Esophagus (tissue), 2 donors: ENCODE results near the gene DCTPP1. TPM values are rescaled to one million over a fixed set of nuclear protein-coding genes. Genes with fewer than 3 reads are reported as not detected.

ENCODE experiments used
- H3K27ac ChIP-seq, 2 donors: one replicate each; pipeline ENCODE4 v1.5.1; 2013; ENCODE audit warnings: low read depth in 2 of 2, mild to moderate bottlenecking in 2 of 2, inconsistent platforms in 1 of 2, low read length in 1 of 2, moderate library complexity in 1 of 2
- H3K27me3 ChIP-seq, 2 donors: one replicate each; pipeline ENCODE4 v1.6.1; 2013; ENCODE audit warnings: low read length in 2 of 2, control low read depth in 1 of 2, mild to moderate bottlenecking in 1 of 2; ENCODE audit not compliant: insufficient read depth in 2 of 2, control insufficient read depth in 1 of 2
- H3K36me3 ChIP-seq, 2 donors: one replicate each; pipeline ENCODE4 v1.6.1; 2013; ENCODE audit warnings: low read length in 1 of 2; ENCODE audit not compliant: control insufficient read depth in 2 of 2, insufficient read depth in 2 of 2
- H3K4me1 ChIP-seq, 2 donors: one replicate each; pipeline ENCODE4 v1.6.1; 2013; ENCODE audit warnings: low read length in 1 of 2; ENCODE audit not compliant: control insufficient read depth in 2 of 2, insufficient read depth in 2 of 2
- H3K4me3 ChIP-seq, 2 donors: one replicate each; pipeline ENCODE4 v1.5.1; 2013; ENCODE audit warnings: low read length in 2 of 2, mild to moderate bottlenecking in 2 of 2, low read depth in 1 of 2, moderate library complexity in 1 of 2
- H3K9me3 ChIP-seq, 2 donors: one replicate each; pipeline ENCODE4 v1.6.1; 2013; ENCODE audit warnings: mild to moderate bottlenecking in 2 of 2, low read depth in 1 of 2, low read length in 1 of 2, moderate library complexity in 1 of 2; ENCODE audit not compliant: control insufficient read depth in 2 of 2, insufficient read depth in 1 of 2
- WGBS, 2 donors: extraction: QIAGEN DNeasy Blood & Tissue Kit; methylation state at CpG; one replicate each; pipeline ENCODE4 v1.1.7; 2013; 5-methylcytosine and 5-hydroxymethylcytosine counted together
- polyA plus RNA-seq, 2 donors: library from polyadenylated mRNA; stranded (reverse); fragments of 200-250 nt; gene quantifications; one replicate each; pipeline ENCODE4 v1.2.3, GENCODE V29; 2013
- donor health status: healthy with polysubstance abuse.
- donor health status: Bipolar disorder and iron deficiency.

DCTPP1 gene
- polyA plus RNA-seq, 2 donors = 9.5 to 32.6 TPM

- WGBS, 2 donors = 30 to 33% methylated on average over 29 of the region's 29 CpGs
- peak overlapping the region; percentile 100 for H3K27ac ChIP-seq
- peak overlapping the region; percentile 55 to 73 for H3K4me3 ChIP-seq
- no peaks in the 10 kb centered on the region for H3K36me3 ChIP-seq
- peaks cover 4 to 8% of the 10 kb centered on the region in 2 donors for H3K4me1 ChIP-seq
- H3K27me3 ChIP-seq = no peaks in the 10 kb centered on the region
- H3K9me3 ChIP-seq = no peaks in the 10 kb centered on the region
Observed at GRCh38 chr16:30377050-30377811, 52.6 kb downstream of the DCTPP1 start.

DNA sequence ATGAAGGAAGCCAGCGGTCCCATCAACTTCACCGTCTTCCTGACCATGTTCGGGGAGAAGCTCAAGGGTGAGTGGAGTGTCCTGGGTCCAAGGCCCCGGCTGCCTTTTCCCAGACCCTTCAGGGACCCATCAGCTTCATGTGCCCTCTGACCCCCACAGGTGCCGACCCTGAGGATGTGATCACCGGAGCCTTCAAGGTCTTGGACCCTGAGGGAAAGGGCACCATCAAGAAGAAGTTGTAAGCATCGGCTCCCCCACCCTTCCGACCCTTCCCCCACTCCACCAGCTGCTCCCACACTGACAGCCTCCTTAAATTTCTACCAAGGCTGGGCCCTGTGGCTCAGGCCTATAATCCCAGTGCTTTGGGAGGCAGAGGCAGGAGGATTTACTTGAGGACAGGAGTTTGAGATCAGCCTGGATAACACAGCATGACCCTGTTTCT is 53.3 kb downstream of the DCTPP1 start:
- no peaks in the 10 kb centered on the region for H3K36me3 ChIP-seq
- H3K27ac ChIP-seq = peak overlapping the region in 1 of 2 donors; percentile 16
- H3K27me3 ChIP-seq = no peaks in the 10 kb centered on the region
- 89 to 90% methylated on average over 8 of the region's 8 CpGs for WGBS, 2 donors
- H3K9me3 ChIP-seq = no peaks in the 10 kb centered on the region
- peaks cover 4 to 8% of the 10 kb centered on the region in 2 donors for H3K4me1 ChIP-seq
- no peak overlapping the region for H3K4me3 ChIP-seq

DNA sequence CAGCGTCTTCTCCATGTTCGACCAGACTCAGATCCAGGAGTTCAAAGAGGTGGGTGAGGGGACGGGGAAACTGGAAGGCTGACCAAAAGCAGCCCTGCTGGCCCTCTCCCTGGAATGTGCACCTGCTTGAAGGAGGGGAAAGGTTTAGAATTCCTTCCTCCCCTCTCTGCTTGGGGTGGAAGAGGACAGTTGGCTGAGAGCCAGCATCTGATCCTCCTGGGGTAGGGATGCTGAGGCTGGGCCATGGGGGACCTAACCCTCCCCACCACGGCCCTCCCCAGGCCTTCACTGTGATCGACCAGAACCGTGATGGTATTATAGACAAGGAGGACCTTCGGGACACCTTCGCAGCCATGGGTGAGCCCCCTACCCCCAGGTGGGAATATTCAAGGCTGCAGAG is 54.0 kb downstream of the DCTPP1 start:
- 89 to 92% methylated on average over 7 to 8 of the region's 8 CpGs for WGBS, 2 donors
- Histone ChIP-seq H3K9me3 (no peaks in the 10 kb centered on the region), H3K27me3 (no peaks in the 10 kb centered on the region), H3K36me3 (no peaks in the 10 kb centered on the region), H3K27ac (no peak overlapping the region), H3K4me3 (no peak overlapping the region), H3K4me1 (peaks cover 4 to 8% of the 10 kb centered on the region in 2 donors)

DNA sequence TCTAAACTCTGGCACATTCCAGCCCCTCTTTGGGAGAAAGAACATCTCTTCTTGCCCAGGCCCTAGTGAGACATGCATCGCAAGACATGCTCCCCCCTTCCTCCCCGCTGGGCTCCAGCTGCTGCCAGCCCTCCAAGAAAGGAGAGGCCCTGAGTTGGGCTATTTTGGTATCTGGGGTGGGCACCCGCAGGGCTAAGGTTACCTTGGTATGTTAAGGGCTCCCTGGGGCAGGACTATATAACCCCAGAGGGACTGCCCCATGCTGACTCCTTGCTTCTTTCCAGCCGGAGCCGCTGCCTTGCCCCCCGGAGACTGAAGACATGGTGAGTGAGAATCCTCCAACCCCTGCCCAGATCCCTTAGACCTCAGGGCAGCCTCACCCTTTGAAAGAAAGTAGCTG is 55.3 kb downstream of the DCTPP1 start, which contains the start of gene MYL11:
Gene MYL11 (plus strand): TSS at position 265 of the 400 bp plus-strand sequence. CDS start 56 bp downstream, at position 321.
- H3K27ac ChIP-seq = no peak within 1 kb of the TSS
- H3K4me1 ChIP-seq = peaks cover 4 to 8% of the 10 kb centered on the region in 2 donors
- no peaks in the 10 kb centered on the region for H3K27me3 ChIP-seq
- no peaks in the 10 kb centered on the region for H3K9me3 ChIP-seq
- no peak within 1 kb of the TSS for H3K4me3 ChIP-seq
- no peaks in the 10 kb centered on the region for H3K36me3 ChIP-seq
- WGBS, 2 donors = 88 to 91% methylated on average over 6 of the region's 6 CpGs

Other genes with a start within 250 kb of the DCTPP1 start
- 10 to 100 TPM; 18.0 to 18.4 TPM for gene CORO1A, start 246.4 kb downstream of the DCTPP1 start, polyA plus RNA-seq
- 100 to 1,000 TPM; 195 to 283 TPM for gene BOLA2B, start 236.4 kb downstream of the DCTPP1 start, polyA plus RNA-seq
- 10 to 100 TPM; 44.9 to 48.2 TPM for gene SLX1A, start 236.2 kb downstream of the DCTPP1 start, polyA plus RNA-seq
- 10 to 100 TPM; 10.0 to 39.0 TPM for gene SULT1A3, start 230.8 kb downstream of the DCTPP1 start, polyA plus RNA-seq
- 1 to 10 TPM; 2.6 to 7.4 TPM for gene NPIPB13, start 181.6 kb downstream of the DCTPP1 start, polyA plus RNA-seq
- 10 to 100 TPM; 25.2 to 34.3 TPM for gene CD2BP2, start 74.7 kb downstream of the DCTPP1 start, polyA plus RNA-seq
- gene TBC1D10B, start 59.5 kb downstream of the DCTPP1 start, polyA plus RNA-seq = 10 to 100 TPM; 19.8 to 27.5 TPM
- 1 to 10 TPM; 1.3 to 2.1 TPM for gene MYL11, start 55.2 kb downstream of the DCTPP1 start, polyA plus RNA-seq
- 1 to 10 TPM; 3.5 to 6.8 TPM for gene SEPTIN1, start 47.5 kb downstream of the DCTPP1 start, polyA plus RNA-seq
- gene ZNF48, start 34.6 kb downstream of the DCTPP1 start, polyA plus RNA-seq = 1 to 10 TPM; 1.4 to 2.6 TPM
- gene ZNF771, start 22.4 kb downstream of the DCTPP1 start, polyA plus RNA-seq = 1 to 10 TPM; 2.2 to 4.7 TPM
- 10 to 100 TPM; 11.8 to 21.5 TPM for gene SEPHS2, start 15.8 kb upstream of the DCTPP1 start, polyA plus RNA-seq
- 1 to 10 TPM; 2.2 to 2.5 TPM for gene ITGAL, start 42.7 kb upstream of the DCTPP1 start, polyA plus RNA-seq
- 10 to 100 TPM; 15.2 to 29.4 TPM for gene ZNF768, start 96.5 kb upstream of the DCTPP1 start, polyA plus RNA-seq
- gene ZNF747, start 104.8 kb upstream of the DCTPP1 start, polyA plus RNA-seq = 1 to 10 TPM; 4.4 to 4.5 TPM
- 1 to 10 TPM; 2.7 to 3.1 TPM for gene ZNF764, start 128.3 kb upstream of the DCTPP1 start, polyA plus RNA-seq
- 10 to 100 TPM in 1 of 2 donors, 1 to 10 TPM in 1; 8.4 to 16.3 TPM for gene ZNF688, start 141.7 kb upstream of the DCTPP1 start, polyA plus RNA-seq
- 1 to 10 TPM; 3.2 to 5.9 TPM for gene ZNF785, start 155.7 kb upstream of the DCTPP1 start, polyA plus RNA-seq
- 1 to 10 TPM; 1.3 to 2.0 TPM for gene ZNF689, start 180.4 kb upstream of the DCTPP1 start, polyA plus RNA-seq
- gene PRR14, start 220.9 kb upstream of the DCTPP1 start, polyA plus RNA-seq = 10 to 100 TPM; 26.8 to 51.8 TPM
- gene FBRS, start 228.4 kb upstream of the DCTPP1 start, polyA plus RNA-seq = 10 to 100 TPM; 43.5 to 84.8 TPM